Esophagus muscularis mucosa (tissue), 4 donors: Measurements from ENCODE around the gene LARGE1.

ENCODE experiments used
- EP300 ChIP-seq: sonication (generic); formaldehyde crosslinking; IDR thresholded peaks from one replicate; pipeline ENCODE4 v1.6.1; 2017; ENCODE audit warnings: antibody characterized with exemption
- POLR2A ChIP-seq: fragments of 450-650 bp; IDR thresholded peaks from one replicate; pipeline ENCODE4 v1.6.1; 2017; ENCODE audit warnings: antibody characterized with exemption, moderate library complexity, mild to moderate bottlenecking, low read depth
- TF ChIP-seq, protein P1 (sequence below), 3 experiments: fragments of 200-600 bp in 2 of 3; fragments of 450-650 bp in 1 of 3; sonication (generic) in 2 of 3; IDR thresholded peaks; one replicate each; pipeline ENCODE4 v1.5.1; 2017 to 2019; ENCODE audit warnings: antibody characterized with exemption in 3 of 3, mild to moderate bottlenecking in 2 of 3, moderate library complexity in 1 of 3

GRCh38 chr22:33798401-33798800, 121.9 kb downstream of the LARGE1 start:
- TF ChIP-seq EP300, result no peak
- TF ChIP-seq, protein P1, sequence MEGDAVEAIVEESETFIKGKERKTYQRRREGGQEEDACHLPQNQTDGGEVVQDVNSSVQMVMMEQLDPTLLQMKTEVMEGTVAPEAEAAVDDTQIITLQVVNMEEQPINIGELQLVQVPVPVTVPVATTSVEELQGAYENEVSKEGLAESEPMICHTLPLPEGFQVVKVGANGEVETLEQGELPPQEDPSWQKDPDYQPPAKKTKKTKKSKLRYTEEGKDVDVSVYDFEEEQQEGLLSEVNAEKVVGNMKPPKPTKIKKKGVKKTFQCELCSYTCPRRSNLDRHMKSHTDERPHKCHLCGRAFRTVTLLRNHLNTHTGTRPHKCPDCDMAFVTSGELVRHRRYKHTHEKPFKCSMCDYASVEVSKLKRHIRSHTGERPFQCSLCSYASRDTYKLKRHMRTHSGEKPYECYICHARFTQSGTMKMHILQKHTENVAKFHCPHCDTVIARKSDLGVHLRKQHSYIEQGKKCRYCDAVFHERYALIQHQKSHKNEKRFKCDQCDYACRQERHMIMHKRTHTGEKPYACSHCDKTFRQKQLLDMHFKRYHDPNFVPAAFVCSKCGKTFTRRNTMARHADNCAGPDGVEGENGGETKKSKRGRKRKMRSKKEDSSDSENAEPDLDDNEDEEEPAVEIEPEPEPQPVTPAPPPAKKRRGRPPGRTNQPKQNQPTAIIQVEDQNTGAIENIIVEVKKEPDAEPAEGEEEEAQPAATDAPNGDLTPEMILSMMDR (IDR thresholded peaks at IDR 0.05), result no peak
- TF ChIP-seq POLR2A, result no peak
